MM.1S (cell line): Measurements from ENCODE around the gene SLC6A9.

Experiments used
- DNase-seq: peaks from one replicate; pipeline ENCODE4 v3.0.0-alpha.2; 2015
- H2AFZ ChIP-seq: fragments of 300-600 bp; sonication (generic); 2 replicates; pipeline ENCODE4 v1.6.0; 2016; ENCODE audit warnings: antibody characterized with exemption, low read length
- H3F3A ChIP-seq: fragments of 300-600 bp; sonication (generic); 2 replicates; pipeline ENCODE4 v1.6.1; 2016; ENCODE audit warnings: mild to moderate bottlenecking, antibody characterized with exemption, low read length, moderate library complexity, mixed read lengths; ENCODE audit not compliant: insufficient read depth
- H3K27ac ChIP-seq: fragments of 300-600 bp; sonication (generic); 2 replicates; pipeline ENCODE4 v1.5.1; 2016; ENCODE audit warnings: mild to moderate bottlenecking, low read length
- H3K27me3 ChIP-seq: fragments of 300-600 bp; sonication (generic); replicated peaks from 2 replicates; pipeline ENCODE4 v1.6.0; 2016; ENCODE audit warnings: low read length; ENCODE audit not compliant: insufficient read depth
- H3K36me3 ChIP-seq: fragments of 300-600 bp; sonication (generic); replicated peaks from 2 replicates; pipeline ENCODE4 v1.6.1; 2016; ENCODE audit warnings: mild to moderate bottlenecking, low read length, mixed read lengths; ENCODE audit not compliant: insufficient read depth
- H3K4me1 ChIP-seq: fragments of 300-600 bp; sonication (generic); 2 replicates; pipeline ENCODE4 v1.6.1; 2016; ENCODE audit warnings: low read length, mixed read lengths
- H3K4me2 ChIP-seq: fragments of 300-600 bp; sonication (generic); 2 replicates; pipeline ENCODE4 v1.6.0; 2016; ENCODE audit warnings: low read depth, low read length
- H3K4me3 ChIP-seq: fragments of 300-600 bp; sonication (generic); 2 replicates; pipeline ENCODE4 v1.5.1; 2016; ENCODE audit warnings: low read length, mixed read lengths
- H3K79me2 ChIP-seq: fragments of 300-600 bp; sonication (generic); 2 replicates; pipeline ENCODE4 v1.6.1; 2016; ENCODE audit warnings: mixed run types, low read length, mixed read lengths
- H3K9ac ChIP-seq: fragments of 300-600 bp; sonication (generic); 2 replicates; pipeline ENCODE4 v1.6.1; 2016; ENCODE audit warnings: low read length, mixed read lengths
- H3K9me2 ChIP-seq: fragments of 300-600 bp; sonication (generic); replicated peaks from 2 replicates; pipeline ENCODE4 v1.6.1; 2016; ENCODE audit warnings: mild to moderate bottlenecking, low read length, mixed read lengths; ENCODE audit not compliant: insufficient read depth
- H3K9me3 ChIP-seq: fragments of 300-600 bp; sonication (generic); replicated peaks from 2 replicates; pipeline ENCODE4 v1.6.1; 2016; ENCODE audit warnings: mild to moderate bottlenecking, low read length, mixed read lengths; ENCODE audit not compliant: insufficient read depth
- H4K20me1 ChIP-seq: fragments of 300-600 bp; sonication (generic); 2 replicates; pipeline ENCODE4 v1.6.1; 2016; ENCODE audit warnings: mild to moderate bottlenecking, low read length, moderate library complexity, mixed read lengths; ENCODE audit not compliant: insufficient read depth
- CTCF ChIP-seq: fragments of 300-600 bp; sonication (generic); IDR thresholded peaks from 2 replicates; pipeline ENCODE4 v1.5.1; 2016; ENCODE audit warnings: antibody characterized with exemption, low read length, mixed read lengths
- EZH2 ChIP-seq: fragments of 300-600 bp; sonication (generic); optimal IDR thresholded peaks from 2 replicates; pipeline ENCODE3; 2017; ENCODE audit warnings: low read depth, mild to moderate bottlenecking, antibody characterized with exemption, low read length, mixed read lengths
- EZH2phosphoT487 ChIP-seq: fragments of 300-600 bp; sonication (generic); IDR thresholded peaks from 2 replicates; pipeline ENCODE4 v1.6.1; 2018; ENCODE audit warnings: antibody characterized with exemption, low read length

The SLC6A9 gene

GRCh38 chr1:44043176-44044070 lies 12.2 kb upstream of the SLC6A9 start:
- DNase-seq = no peak
- Histone ChIP-seq H3K4me1 (no peaks in the 10 kb centered on the region), H3K9ac (no peak overlapping the region), H3K36me3 (no peaks in the 10 kb centered on the region), H3K27me3 (no peaks in the 10 kb centered on the region), H2AFZ (no peak overlapping the region), H3K9me3 (no peaks in the 10 kb centered on the region), H3K79me2 (no peaks in the 10 kb centered on the region), H4K20me1 (no peaks in the 10 kb centered on the region), H3K4me3 (no peak overlapping the region), H3F3A (no peaks in the 10 kb centered on the region), H3K27ac (no peak overlapping the region), H3K4me2 (no peak overlapping the region), H3K9me2 (no peaks in the 10 kb centered on the region)
- no peak for TF ChIP-seq CTCF
- TF ChIP-seq EZH2phosphoT487 = no peak
- TF ChIP-seq EZH2 = no peak

- TF ChIP-seq EZH2phosphoT487 (no peak), EZH2 (no peak), CTCF (no peak)
- H3K9ac ChIP-seq = no peak overlapping the region
- H4K20me1 ChIP-seq = no peaks in the 10 kb centered on the region
- H3K4me1 ChIP-seq = no peaks in the 10 kb centered on the region
- H3K4me3 ChIP-seq = no peak overlapping the region
- no peak overlapping the region for H3K4me2 ChIP-seq
- DNase-seq = no peak
- no peak overlapping the region for H3K27ac ChIP-seq
- no peaks in the 10 kb centered on the region for H3K9me2 ChIP-seq
- no peaks in the 10 kb centered on the region for H3K79me2 ChIP-seq
- H3K9me3 ChIP-seq = no peaks in the 10 kb centered on the region
- no peaks in the 10 kb centered on the region for H3K27me3 ChIP-seq
- H2AFZ ChIP-seq = no peak overlapping the region
- H3F3A ChIP-seq = no peaks in the 10 kb centered on the region
- no peaks in the 10 kb centered on the region for H3K36me3 ChIP-seq
These were observed 9.6 kb upstream of the SLC6A9 start for GRCh38 chr1:44040846-44041245.

GRCh38 chr1:44040418-44040817 lies 9.2 kb upstream of the SLC6A9 start:
- H3K4me3 ChIP-seq = no peak overlapping the region
- no peak overlapping the region for H3K4me2 ChIP-seq
- H3K27ac ChIP-seq = no peak overlapping the region

More at GRCh38 chr1:44040418-44040817, 9.2 kb upstream of the SLC6A9 start:
- H3K9ac ChIP-seq = no peak overlapping the region
- no peaks in the 10 kb centered on the region for H3K36me3 ChIP-seq
- H3K4me1 ChIP-seq = no peaks in the 10 kb centered on the region
- H3K9me3 ChIP-seq = no peaks in the 10 kb centered on the region
- no peaks in the 10 kb centered on the region for H3K9me2 ChIP-seq
- no peak for DNase-seq
- no peak for TF ChIP-seq CTCF
- TF ChIP-seq EZH2phosphoT487 = no peak
- TF ChIP-seq EZH2 = no peak
- no peaks in the 10 kb centered on the region for H3F3A ChIP-seq
- no peaks in the 10 kb centered on the region for H3K27me3 ChIP-seq
- H4K20me1 ChIP-seq = no peaks in the 10 kb centered on the region
- no peak overlapping the region for H2AFZ ChIP-seq
- H3K79me2 ChIP-seq = no peaks in the 10 kb centered on the region
